ENCODE results near the gene LRRC43.
"Not testable (repeated sequence)": the region's sequence is repeated elsewhere in the genome, so short reads cannot be mapped to it uniquely, and the experiment has no call there.

Gene LRRC43

GRCh38 chr12:122155705-122156104 lies 27.2 kb upstream of the LRRC43 start:
- no peak for DNase-seq (ENCODE audit: low read depth)

GRCh38 chr12:122158700-122159285 lies 24.1 kb upstream of the LRRC43 start:
- no peak for DNase-seq (ENCODE audit: low read depth)

- DNase-seq (ENCODE audit: low read depth) = no peak
These were observed 23.0 kb upstream of the LRRC43 start for GRCh38 chr12:122159882-122160281.

GRCh38 chr12:122160761-122161160 lies 22.2 kb upstream of the LRRC43 start:
- DNase-seq (ENCODE audit: low read depth) = no peak

GRCh38 chr12:122161682-122162081 lies 21.2 kb upstream of the LRRC43 start:
- DNase-seq (ENCODE audit: low read depth) = no peak

- DNase-seq (ENCODE audit: low read depth) = no peak
These were observed 19.9 kb upstream of the LRRC43 start for GRCh38 chr12:122162976-122163375.

- DNase-seq (ENCODE audit: low read depth) = no peak
These were observed 16.2 kb upstream of the LRRC43 start for GRCh38 chr12:122166422-122167349.

- no peak for DNase-seq (ENCODE audit: low read depth)
These were observed 15.5 kb upstream of the LRRC43 start for GRCh38 chr12:122167356-122167925.

GRCh38 chr12:122168492-122168891 lies 14.4 kb upstream of the LRRC43 start:
- no peak for DNase-seq (ENCODE audit: low read depth)

GRCh38 chr12:122171399-122171798 lies 11.5 kb upstream of the LRRC43 start:
- no peak for DNase-seq (ENCODE audit: low read depth)

- no peak for DNase-seq (ENCODE audit: low read depth)
These were observed 10.5 kb upstream of the LRRC43 start for GRCh38 chr12:122172262-122172939.

GRCh38 chr12:122174155-122174845 lies 8.6 kb upstream of the LRRC43 start, which contains the start of gene IL31:
TSS of gene IL31 (minus strand) at chr12:122174221. CDS start at chr12:122174172, 49 bp downstream.
- no peak for DNase-seq (ENCODE audit: low read depth)

GRCh38 chr12:122176473-122176872 lies 6.5 kb upstream of the LRRC43 start:
- DNase-seq (ENCODE audit: low read depth) = not testable (repeated sequence)

- DNase-seq (ENCODE audit: low read depth) = no peak
These were observed 641 bp downstream of the LRRC43 start for GRCh38 chr12:122183588-122183940.

- no peak for DNase-seq (ENCODE audit: low read depth)
These were observed 1.6 kb downstream of the LRRC43 start for GRCh38 chr12:122184517-122184916.

- no peak for DNase-seq (ENCODE audit: low read depth)
These were observed 2.2 kb downstream of the LRRC43 start for GRCh38 chr12:122185079-122185478.

GRCh38 chr12:122185494-122186082 lies 2.7 kb downstream of the LRRC43 start:
- DNase-seq (ENCODE audit: low read depth) = no peak

GRCh38 chr12:122187466-122187865 lies 4.5 kb downstream of the LRRC43 start:
- no peak for DNase-seq (ENCODE audit: low read depth)

GRCh38 chr12:122189626-122190475 lies 6.9 kb downstream of the LRRC43 start:
- no peak for DNase-seq (ENCODE audit: low read depth)

GRCh38 chr12:122190842-122191668 lies 8.1 kb downstream of the LRRC43 start:
- DNase-seq (ENCODE audit: low read depth) = no peak

Data from GM04503 (cell line).